ENCODE data around the gene C3orf18.

GRCh38 chr3:50551054-50551659 is 16.4 kb downstream of the C3orf18 start:
- no peak for TF ChIP-seq CTCF (IDR thresholded peaks at IDR 0.05)
- no peak for TF ChIP-seq POLR2A (IDR thresholded peaks at IDR 0.05)

Data from testis (tissue), 2 donors.